Vagina (tissue), 2 donors: ENCODE measurements around the gene ATOSB. TPM values are rescaled to one million over a fixed set of nuclear protein-coding genes. Genes with fewer than 3 reads are reported as not detected.

Source experiments
- DNase-seq, 2 donors: peaks; one replicate each; pipeline ENCODE4 v3.0.0-alpha.2; 2017; ENCODE audit errors: extremely low spot score in 2 of 2
- H3K27ac ChIP-seq: fragments of 200-600 bp; sonication (generic); one replicate; pipeline ENCODE4 v1.5.1; 2019
- H3K27me3 ChIP-seq: fragments of 200-600 bp; sonication (generic); one replicate; pipeline ENCODE4 v1.5.1; 2019
- H3K36me3 ChIP-seq, 2 donors: fragments of 200-600 bp; sonication (generic); one replicate each; pipeline ENCODE4 v1.5.1; 2017 to 2019
- H3K4me1 ChIP-seq: fragments of 200-600 bp; sonication (generic); one replicate; pipeline ENCODE4 v1.5.1; 2019
- H3K4me3 ChIP-seq, 2 donors: fragments of 200-600 bp; sonication (generic); 1 replicate in 1 of 2; 2 replicates in 1 of 2; pipeline ENCODE4 v1.5.1; 2016 to 2019
- H3K9me3 ChIP-seq: fragments of 200-600 bp; sonication (generic); one replicate; pipeline ENCODE4 v1.5.1; 2019
- POLR2A ChIP-seq, 2 donors: fragments of 450-650 bp; IDR thresholded peaks; one replicate each; pipeline ENCODE4 v1.6.1; 2017; ENCODE audit warnings: antibody characterized with exemption in 2 of 2, mild to moderate bottlenecking in 2 of 2, moderate library complexity in 2 of 2
- POLR2AphosphoS5 ChIP-seq, 2 donors: sonication (generic); formaldehyde crosslinking; IDR thresholded peaks; one replicate each; pipeline ENCODE4 v1.9.0; 2017; ENCODE audit warnings: antibody characterized with exemption in 2 of 2, mild to moderate bottlenecking in 2 of 2, low read depth in 1 of 2; ENCODE audit not compliant: insufficient read depth in 1 of 2
- intact Hi-C: fragments of 100-400 bp; cut with DNase I; formaldehyde crosslinking; loops from one replicate; pipeline ENCODE4 v1.15.1; 2023
- total RNA-seq: library from RNA; depleted of rRNA; stranded (reverse); fragments of >200 nt; gene quantifications from one replicate; pipeline ENCODE4 v1.2.3, GENCODE V29; 2016
- TF ChIP-seq, protein P1 (sequence below), 3 experiments: fragments of 450-650 bp in 2 of 3; fragments of 200-600 bp in 1 of 3; sonication (generic) in 1 of 3; IDR thresholded peaks; one replicate each; pipeline ENCODE4 v1.5.1; 2017 to 2019; ENCODE audit warnings: antibody characterized with exemption in 3 of 3, mild to moderate bottlenecking in 2 of 3, moderate library complexity in 2 of 3

The ATOSB gene
- total RNA-seq, 1 donor from 2014 or later, result 11.5 TPM

DNA sequence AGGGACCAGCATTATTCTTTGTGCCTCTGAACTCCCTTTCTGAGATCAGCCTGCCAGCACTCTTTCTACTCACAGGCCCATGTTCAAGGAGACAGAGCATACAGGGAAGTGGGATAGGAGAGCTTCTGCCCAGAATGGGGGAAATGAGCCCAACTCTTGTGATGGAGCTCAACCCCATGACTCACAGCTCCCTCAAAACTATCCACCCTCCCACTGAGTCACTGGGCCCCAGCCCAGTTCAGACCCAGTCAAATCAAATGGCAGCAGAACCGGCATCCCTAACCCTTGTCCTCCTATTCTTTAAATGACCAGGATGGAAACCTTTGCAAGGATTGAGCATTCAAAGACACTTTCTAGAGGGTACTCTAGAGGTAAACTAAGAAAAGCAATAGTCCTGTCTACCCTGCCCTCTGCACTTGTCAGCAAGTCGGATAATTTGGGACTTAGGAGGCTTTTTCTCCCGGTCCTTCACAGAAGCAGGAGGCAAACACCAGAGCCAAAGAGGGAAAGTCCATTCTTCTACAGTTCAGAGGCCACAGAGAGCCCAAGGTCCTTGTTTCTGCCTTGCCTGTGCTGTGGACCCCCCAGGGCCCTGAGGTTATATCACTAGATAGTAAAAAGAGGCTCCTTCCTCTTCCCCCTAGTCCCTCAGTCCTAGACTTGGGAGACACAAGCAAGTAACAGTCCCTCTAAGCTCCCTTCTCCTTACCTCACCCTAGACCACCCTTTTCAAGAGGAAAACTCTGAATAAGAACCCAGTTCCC lies 3.2 kb downstream of the ATOSB start:
- Histone ChIP-seq H3K4me3 (peak overlapping the region; percentile 66 to 76), H3K4me1 (peaks cover 65% of the 10 kb centered on the region)

DNA sequence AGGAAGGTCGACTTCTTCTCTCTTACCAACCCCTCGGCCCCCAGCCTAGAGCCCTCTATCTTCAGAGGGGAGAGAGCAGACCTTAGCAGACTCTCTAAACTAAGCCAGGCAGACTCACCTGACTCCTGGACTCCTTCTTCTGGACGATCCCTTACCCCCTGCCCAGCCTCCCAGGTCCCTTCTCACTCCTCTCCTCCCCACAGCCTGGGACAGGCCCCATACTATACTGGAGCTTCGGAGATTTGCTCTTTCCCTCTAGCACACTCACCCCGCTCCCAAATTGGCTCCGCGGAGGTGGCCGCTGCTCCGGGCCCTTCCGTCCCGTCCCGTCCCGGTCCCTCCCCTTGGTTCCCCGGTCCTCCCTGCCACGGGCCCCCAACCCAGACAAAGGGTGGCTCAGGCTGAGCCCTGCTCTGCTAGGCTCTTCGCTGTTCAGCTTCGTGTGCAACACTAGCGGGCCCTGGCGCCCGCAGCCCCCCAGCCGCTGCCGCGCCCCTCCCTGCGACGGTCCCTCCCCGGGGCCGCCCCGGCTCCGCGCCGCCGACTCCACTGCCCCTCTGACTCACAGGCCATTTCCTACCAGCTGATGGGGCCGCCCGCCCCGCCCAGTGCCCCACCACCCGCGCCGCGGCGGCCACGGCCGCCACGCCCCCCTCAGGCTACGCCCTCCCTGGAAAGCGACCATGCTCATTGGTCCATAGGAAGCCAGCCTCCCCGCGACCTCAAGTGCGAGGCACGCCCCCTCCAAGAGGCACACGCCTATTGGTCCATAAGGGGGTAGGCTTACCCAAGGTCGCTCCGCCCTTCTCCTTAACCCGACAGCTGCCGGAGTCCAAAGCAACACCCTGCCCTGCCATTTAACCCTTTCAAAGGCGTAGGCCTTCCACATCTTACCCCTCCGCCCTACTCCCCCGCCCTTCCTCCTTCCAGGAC lies 4.4 kb downstream of the ATOSB start:
- H3K27me3 ChIP-seq, result no peaks in the 10 kb centered on the region
- peak overlapping the region; percentile 66 to 76 for H3K4me3 ChIP-seq
- no peaks in the 10 kb centered on the region for H3K9me3 ChIP-seq
- intact Hi-C loops, result no loop called here
- H3K36me3 ChIP-seq, result peaks cover 0 to 21% of the 10 kb centered on the region in 2 donors
- peak in 1 of 2 donors; percentile 99 for DNase-seq
- H3K4me1 ChIP-seq, result peaks cover 60% of the 10 kb centered on the region
- H3K27ac ChIP-seq, result peak overlapping the region; percentile 95
- TF ChIP-seq, protein P1, sequence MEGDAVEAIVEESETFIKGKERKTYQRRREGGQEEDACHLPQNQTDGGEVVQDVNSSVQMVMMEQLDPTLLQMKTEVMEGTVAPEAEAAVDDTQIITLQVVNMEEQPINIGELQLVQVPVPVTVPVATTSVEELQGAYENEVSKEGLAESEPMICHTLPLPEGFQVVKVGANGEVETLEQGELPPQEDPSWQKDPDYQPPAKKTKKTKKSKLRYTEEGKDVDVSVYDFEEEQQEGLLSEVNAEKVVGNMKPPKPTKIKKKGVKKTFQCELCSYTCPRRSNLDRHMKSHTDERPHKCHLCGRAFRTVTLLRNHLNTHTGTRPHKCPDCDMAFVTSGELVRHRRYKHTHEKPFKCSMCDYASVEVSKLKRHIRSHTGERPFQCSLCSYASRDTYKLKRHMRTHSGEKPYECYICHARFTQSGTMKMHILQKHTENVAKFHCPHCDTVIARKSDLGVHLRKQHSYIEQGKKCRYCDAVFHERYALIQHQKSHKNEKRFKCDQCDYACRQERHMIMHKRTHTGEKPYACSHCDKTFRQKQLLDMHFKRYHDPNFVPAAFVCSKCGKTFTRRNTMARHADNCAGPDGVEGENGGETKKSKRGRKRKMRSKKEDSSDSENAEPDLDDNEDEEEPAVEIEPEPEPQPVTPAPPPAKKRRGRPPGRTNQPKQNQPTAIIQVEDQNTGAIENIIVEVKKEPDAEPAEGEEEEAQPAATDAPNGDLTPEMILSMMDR (IDR thresholded peaks at IDR 0.05), result no peak
- TF ChIP-seq POLR2A (IDR thresholded peaks at IDR 0.05), result peak in 1 of 2 donors; percentile 55
- peak in 1 of 2 donors; percentile 50 for TF ChIP-seq POLR2AphosphoS5 (IDR thresholded peaks at IDR 0.05; ENCODE audit: insufficient read depth in 1 of 2, low read depth in 1 of 2)

More for the DNA sequence above, 3.2 kb downstream of the ATOSB start:
- peak overlapping the region; percentile 95 for H3K27ac ChIP-seq
- no peak for DNase-seq
- no peaks in the 10 kb centered on the region for H3K27me3 ChIP-seq
- no peak for TF ChIP-seq POLR2AphosphoS5 (IDR thresholded peaks at IDR 0.05; ENCODE audit: insufficient read depth in 1 of 2, low read depth in 1 of 2)
- TF ChIP-seq, protein P1 (IDR thresholded peaks at IDR 0.05), result no peak
- TF ChIP-seq POLR2A (IDR thresholded peaks at IDR 0.05), result no peak
- H3K9me3 ChIP-seq, result no peaks in the 10 kb centered on the region
- H3K36me3 ChIP-seq, result peaks cover 0 to 12% of the 10 kb centered on the region in 2 donors
- intact Hi-C loops, result no loop called here

DNA sequence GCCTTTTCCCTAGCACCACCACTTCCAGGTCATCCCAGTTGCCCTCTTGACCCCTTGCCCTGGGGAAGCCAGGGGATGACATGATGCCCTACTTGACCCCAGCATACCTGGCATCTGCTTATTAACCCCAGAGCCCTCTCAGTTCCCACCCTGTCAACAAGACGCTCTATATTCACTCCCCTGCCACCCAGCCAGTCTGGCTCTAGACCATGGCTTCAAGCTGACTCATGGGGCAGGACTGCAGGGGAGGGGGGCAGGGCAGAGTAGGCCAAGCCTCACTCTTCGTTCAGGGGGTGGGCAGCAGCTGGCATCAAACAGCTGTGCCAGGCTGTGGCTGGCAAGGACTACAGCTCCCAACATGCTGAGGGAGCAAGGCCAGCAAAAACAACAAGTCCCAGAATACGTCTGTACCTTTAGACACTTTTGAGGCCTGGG lies 5.3 kb downstream of the ATOSB start:
- Histone ChIP-seq H3K4me1 (peaks cover 57% of the 10 kb centered on the region), H3K9me3 (no peaks in the 10 kb centered on the region), H3K36me3 (peaks cover 0 to 30% of the 10 kb centered on the region in 2 donors), H3K27ac (peak overlapping the region; percentile 95), H3K4me3 (peak overlapping the region; percentile 66 to 76), H3K27me3 (no peaks in the 10 kb centered on the region)
- TF ChIP-seq, protein P1 (IDR thresholded peaks at IDR 0.05), result no peak
- no peak for TF ChIP-seq POLR2A (IDR thresholded peaks at IDR 0.05)
- TF ChIP-seq POLR2AphosphoS5 (IDR thresholded peaks at IDR 0.05; ENCODE audit: insufficient read depth in 1 of 2, low read depth in 1 of 2), result no peak
- intact Hi-C loops, result no loop called here
- peak in 1 of 2 donors; percentile 95 for DNase-seq

DNA sequence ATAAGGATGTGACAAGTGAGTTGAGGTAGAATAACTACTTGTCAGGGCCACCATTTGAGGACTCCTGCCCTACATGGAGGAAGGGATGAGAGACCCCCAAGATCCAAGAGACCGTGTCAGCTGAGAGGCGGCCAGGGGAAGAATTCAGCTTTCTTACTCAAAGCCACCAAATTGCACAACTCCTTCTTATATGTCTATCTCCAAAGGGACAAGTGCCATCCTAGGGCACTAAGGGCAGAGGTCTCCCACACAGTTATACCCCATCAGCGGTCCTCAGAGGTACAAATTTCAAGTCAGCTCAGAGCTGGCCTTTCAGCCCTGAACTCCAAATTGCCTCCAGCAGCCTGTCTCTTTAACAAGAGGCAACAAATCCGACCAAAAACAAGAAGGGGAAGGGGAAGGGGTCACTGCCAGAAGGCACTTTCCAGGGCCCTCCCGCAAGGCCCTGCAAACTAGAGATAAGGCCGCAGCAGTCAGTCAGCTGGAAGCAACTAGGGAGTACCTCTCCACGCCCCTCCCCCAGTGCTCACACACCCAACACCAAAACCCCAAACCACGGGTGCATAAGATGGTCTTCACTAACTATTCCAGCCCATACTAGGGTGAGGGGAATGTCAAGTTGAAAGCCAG lies 6.6 kb downstream of the ATOSB start:
- peak in 1 of 2 donors; percentile 83 for DNase-seq
- Histone ChIP-seq H3K36me3 (peaks cover 0 to 39% of the 10 kb centered on the region in 2 donors), H3K4me1 (peaks cover 44% of the 10 kb centered on the region), H3K27me3 (no peaks in the 10 kb centered on the region), H3K9me3 (no peaks in the 10 kb centered on the region), H3K27ac (no peak overlapping the region), H3K4me3 (no peak overlapping the region)
- intact Hi-C loops, result no loop called here
- TF ChIP-seq POLR2AphosphoS5 (IDR thresholded peaks at IDR 0.05; ENCODE audit: insufficient read depth in 1 of 2, low read depth in 1 of 2) (no peak), POLR2A (IDR thresholded peaks at IDR 0.05) (no peak)
- TF ChIP-seq, protein P1 (IDR thresholded peaks at IDR 0.05), result no peak
